ENCODE measurements around the gene MORC4. TPM values are rescaled to one million over a fixed set of nuclear protein-coding genes. Genes with fewer than 3 reads are reported as not detected.

MORC4 gene
- 25.5 and 32.4 TPM in 2 replicates for total RNA-seq

GRCh38 chrX:107000013-107000515 is at the start of gene MORC4:
MORC4 (minus strand) TSS chrX:107000212; CDS start chrX:106999969, 243 bp downstream.

GRCh38 chrX:106919932-106920452 is 80.0 kb downstream of the MORC4 start, which contains the start of gene CLDN2:
CLDN2 (plus strand) TSS chrX:106920402; CDS start chrX:106928229, 7,827 bp downstream.

GRCh38 chrX:106903291-106903824 is 96.7 kb downstream of the MORC4 start, which contains the start of gene RIPPLY1:
RIPPLY1 (minus strand) TSS chrX:106903341; CDS start chrX:106903287, 54 bp downstream.

Other genes starting within 250 kb of the MORC4 start
- 4.3 and 4.9 TPM in 2 replicates for gene TBC1D8B, start 197.5 kb downstream of the MORC4 start, total RNA-seq
- gene RIPPLY1, start 96.9 kb downstream of the MORC4 start, total RNA-seq, result not detected in 2 replicates
- gene CLDN2, start 79.8 kb downstream of the MORC4 start, total RNA-seq, result 0.96 TPM in 1 of 2 replicates, not detected in the other
- 17.6 and 24.1 TPM in 2 replicates for gene RBM41, start 118.6 kb upstream of the MORC4 start, total RNA-seq
- 3.1 and 4.3 TPM in 2 replicates for gene NUP62CL, start 206.2 kb upstream of the MORC4 start, total RNA-seq
- gene DNAAF6, start 206.4 kb upstream of the MORC4 start, total RNA-seq, result not detected in 2 replicates

Data from tracheal epithelial cell (primary cell).